Measurements from ENCODE around the gene PRKCA.

DNA sequence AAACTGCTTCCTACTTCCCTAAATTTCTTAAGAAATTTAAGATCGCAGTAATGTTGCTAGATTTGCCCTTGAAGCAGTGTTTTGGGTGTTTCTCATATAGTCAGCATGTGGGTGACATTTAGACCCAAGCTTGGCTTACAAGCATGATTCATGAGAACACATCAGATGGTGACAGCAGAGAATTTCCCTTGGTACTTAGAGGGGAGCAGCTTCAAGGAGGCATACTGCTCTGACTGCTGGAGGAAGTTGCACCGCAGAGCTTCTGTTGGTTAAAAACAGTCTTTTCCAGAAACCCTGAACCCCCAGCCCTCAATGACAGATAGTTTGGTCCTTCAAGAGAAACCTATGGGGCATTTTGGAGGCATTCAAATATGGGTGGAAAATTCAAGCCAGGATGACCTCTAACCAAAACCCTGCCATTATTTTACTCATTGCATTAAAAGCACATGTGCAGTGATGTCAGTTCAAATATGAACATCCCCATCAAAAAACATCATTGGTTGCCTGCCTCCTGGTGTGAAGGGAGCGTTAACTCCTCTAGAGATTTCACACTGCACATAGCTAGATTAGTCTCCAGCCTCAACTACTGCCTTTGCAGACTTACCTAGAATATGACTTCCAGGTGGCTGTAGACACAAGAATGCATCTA lies 331.0 kb downstream of the PRKCA start:
- TF ChIP-seq, protein P1, sequence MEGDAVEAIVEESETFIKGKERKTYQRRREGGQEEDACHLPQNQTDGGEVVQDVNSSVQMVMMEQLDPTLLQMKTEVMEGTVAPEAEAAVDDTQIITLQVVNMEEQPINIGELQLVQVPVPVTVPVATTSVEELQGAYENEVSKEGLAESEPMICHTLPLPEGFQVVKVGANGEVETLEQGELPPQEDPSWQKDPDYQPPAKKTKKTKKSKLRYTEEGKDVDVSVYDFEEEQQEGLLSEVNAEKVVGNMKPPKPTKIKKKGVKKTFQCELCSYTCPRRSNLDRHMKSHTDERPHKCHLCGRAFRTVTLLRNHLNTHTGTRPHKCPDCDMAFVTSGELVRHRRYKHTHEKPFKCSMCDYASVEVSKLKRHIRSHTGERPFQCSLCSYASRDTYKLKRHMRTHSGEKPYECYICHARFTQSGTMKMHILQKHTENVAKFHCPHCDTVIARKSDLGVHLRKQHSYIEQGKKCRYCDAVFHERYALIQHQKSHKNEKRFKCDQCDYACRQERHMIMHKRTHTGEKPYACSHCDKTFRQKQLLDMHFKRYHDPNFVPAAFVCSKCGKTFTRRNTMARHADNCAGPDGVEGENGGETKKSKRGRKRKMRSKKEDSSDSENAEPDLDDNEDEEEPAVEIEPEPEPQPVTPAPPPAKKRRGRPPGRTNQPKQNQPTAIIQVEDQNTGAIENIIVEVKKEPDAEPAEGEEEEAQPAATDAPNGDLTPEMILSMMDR (conservative IDR thresholded peaks at IDR 0.05; ENCODE audit: low read length), result no peak
- no peak for TF ChIP-seq EZH2phosphoT487 (IDR thresholded peaks at IDR 0.05; ENCODE audit: borderline replicate concordance)
